Astrocyte of the spinal cord (primary cell): ENCODE measurements around the gene SEMA5B.

ENCODE experiments used
- DNase-seq: peaks from one replicate; pipeline ENCODE4 v3.0.0; 2011; ENCODE audit warnings: low read depth, low spot score
- H3K4me3 ChIP-seq: 2 replicates; pipeline ENCODE4 v1.5.1; 2011; ENCODE audit warnings: low read depth, mild to moderate bottlenecking, low read length, moderate library complexity
- in situ Hi-C: cut with HindIII; loops from 2 replicates; pipeline ENCODE4 v1.10.0; 2017; ENCODE audit warnings: low sequenced_read_pairs
- TF ChIP-seq, protein P1 (sequence below): IDR thresholded peaks from 2 replicates; pipeline ENCODE4 v1.5.1; 2012; ENCODE audit warnings: low read depth, mild to moderate bottlenecking, low read length, inconsistent platforms

The SEMA5B gene

DNA sequence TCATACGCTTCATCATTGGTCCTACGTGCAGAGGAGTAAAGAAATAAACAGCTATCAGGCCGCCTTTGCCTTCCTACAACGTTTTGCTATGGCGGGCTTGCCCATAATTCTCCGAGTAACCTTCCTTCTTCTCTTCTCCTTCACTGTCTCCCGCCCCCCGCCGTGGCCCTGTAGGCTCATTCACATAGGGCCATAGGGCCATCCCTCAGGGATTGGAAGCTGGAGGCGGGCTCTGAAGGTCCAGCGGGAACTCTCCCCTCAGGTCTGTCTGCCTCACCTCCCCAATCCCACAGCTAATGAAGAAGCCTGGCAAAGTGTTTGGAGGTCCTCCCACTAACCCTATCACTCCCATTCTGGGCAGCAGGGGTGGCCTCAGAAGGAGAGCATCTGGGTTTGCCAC, 43.6 kb downstream of the SEMA5B start:
- DNase-seq = no peak
- TF ChIP-seq, protein P1, sequence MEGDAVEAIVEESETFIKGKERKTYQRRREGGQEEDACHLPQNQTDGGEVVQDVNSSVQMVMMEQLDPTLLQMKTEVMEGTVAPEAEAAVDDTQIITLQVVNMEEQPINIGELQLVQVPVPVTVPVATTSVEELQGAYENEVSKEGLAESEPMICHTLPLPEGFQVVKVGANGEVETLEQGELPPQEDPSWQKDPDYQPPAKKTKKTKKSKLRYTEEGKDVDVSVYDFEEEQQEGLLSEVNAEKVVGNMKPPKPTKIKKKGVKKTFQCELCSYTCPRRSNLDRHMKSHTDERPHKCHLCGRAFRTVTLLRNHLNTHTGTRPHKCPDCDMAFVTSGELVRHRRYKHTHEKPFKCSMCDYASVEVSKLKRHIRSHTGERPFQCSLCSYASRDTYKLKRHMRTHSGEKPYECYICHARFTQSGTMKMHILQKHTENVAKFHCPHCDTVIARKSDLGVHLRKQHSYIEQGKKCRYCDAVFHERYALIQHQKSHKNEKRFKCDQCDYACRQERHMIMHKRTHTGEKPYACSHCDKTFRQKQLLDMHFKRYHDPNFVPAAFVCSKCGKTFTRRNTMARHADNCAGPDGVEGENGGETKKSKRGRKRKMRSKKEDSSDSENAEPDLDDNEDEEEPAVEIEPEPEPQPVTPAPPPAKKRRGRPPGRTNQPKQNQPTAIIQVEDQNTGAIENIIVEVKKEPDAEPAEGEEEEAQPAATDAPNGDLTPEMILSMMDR = no peak
- no peak overlapping the region for H3K4me3 ChIP-seq
- in situ Hi-C loops = no loop called here

DNA sequence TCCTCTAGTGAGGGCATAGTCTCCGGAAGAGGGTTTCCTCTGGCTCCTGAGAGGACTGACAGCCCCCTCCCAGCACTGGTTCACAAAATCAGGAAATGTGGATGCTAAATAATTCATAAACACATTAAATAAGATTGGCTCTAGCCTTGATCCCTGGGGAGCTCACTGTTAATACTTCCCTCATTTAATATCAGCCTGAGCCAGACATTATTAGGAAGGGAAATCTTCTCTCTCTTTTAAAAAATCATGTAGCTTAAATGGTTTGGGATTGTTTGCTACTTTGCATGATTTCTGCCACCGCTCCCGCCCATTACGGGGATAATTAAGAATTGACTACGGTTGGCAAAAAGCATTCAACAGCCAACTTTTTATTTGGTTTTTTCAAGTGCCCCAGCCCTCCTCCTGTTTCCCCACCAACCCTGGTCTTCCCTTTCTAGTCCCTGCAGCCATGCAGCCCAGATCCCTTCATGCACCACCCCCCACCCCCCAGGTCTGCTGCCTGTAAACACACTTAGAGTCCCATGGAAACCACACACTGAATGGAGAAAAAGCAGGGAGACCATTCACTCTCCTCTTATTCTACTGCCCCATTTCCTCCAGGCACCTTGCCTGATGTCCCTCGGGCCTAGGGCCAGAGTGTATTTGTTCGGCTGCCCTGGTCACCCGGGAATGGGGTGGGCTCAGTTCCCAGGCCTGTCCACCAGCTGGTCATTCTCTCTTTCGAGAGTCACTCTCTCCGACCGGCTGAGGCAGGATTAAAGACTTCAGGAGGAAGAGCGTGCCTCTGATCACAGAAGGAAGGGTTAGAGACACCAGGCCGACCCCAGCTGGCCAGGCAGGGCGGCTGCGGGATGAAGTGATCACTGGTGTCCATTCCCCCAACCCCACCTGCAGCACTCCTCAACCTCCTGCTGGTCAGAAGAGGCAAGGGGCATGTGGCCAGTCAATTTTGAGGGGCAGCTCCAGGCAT, 45.1 kb downstream of the SEMA5B start:
- in situ Hi-C loops = no loop called here
- H3K4me3 ChIP-seq = no peak overlapping the region
- TF ChIP-seq, protein P1 = no peak
- no peak for DNase-seq

DNA sequence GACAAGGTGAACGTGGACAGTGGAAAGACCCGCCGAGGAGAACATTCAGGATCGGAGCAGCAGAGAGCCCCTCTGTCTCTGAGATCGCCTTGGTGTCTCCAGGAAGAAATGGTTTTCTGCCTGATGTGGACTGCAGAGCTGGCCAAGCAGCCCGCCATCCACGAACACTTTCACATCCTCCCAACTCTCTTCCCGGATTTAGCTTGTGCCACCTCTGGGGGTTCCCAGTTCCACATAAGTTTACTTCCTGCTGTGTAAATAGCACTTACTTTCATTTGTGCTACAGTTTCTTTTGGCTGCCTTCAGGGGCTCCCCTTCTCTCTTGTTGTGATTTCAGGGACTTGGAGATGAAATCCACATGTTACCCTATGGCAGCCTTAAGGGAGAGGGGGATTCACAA, 48.4 kb downstream of the SEMA5B start:
- in situ Hi-C loops = no loop called here
- TF ChIP-seq, protein P1 = no peak
- DNase-seq = no peak
- H3K4me3 ChIP-seq = no peak overlapping the region

DNA sequence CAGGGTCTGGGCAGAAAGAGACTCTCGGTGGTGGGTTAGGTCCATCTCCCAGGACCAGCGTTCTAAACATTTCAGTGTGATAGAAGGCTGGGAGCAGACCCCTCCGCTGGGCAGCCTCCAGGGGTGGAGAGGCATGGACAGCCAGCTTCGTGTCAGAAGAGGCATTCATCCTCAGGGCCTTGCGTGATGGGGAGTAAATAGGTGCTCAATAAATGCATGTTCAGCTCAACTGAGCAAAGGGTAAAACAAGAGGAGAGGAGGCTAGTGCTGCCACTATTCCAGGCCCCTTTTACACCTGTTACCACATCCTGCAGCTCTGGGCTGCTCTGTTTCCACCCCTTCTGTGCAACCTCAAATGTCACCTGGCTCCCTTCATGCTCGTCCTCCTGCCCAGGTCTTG, 49.0 kb downstream of the SEMA5B start:
- no peak for DNase-seq
- in situ Hi-C loops = no loop called here
- TF ChIP-seq, protein P1 = no peak
- H3K4me3 ChIP-seq = no peak overlapping the region

DNA sequence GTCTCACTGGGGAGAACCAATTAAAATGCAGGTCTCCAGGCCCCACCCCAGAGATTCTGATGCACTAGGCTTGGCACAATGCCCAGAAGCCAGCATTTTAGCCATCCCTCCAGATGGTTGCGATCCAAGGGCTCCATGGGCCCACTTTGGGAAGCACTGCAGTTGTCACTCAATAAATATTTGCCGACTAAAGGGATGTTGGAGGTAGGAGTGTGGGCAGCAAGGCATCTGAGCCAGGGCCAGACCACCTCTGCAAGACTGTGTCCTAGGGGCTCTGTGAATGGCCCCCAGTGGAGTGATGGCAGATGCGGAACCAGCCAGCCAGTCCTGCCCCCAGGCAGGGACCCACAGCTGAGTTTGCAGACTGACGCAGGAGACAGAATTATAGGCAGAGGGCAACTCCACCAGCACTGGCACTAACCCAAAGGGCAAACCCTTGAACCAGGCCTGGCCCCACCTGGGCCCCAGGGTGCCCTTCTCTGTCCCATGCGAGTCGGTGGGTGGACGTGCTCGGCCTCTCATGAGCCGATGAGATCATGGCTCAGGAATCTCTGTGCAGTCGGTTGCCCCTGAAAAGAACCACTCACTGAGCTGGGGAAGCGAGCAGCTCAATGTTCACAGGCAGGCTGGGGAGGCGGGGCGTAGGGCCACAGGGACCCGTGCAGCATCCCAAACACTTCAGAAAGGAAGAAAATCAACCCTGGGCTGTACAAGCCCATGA, 49.7 kb downstream of the SEMA5B start:
- no peak overlapping the region for H3K4me3 ChIP-seq
- TF ChIP-seq, protein P1 = no peak
- DNase-seq = peak; percentile 71
- in situ Hi-C loops = no loop called here

DNA sequence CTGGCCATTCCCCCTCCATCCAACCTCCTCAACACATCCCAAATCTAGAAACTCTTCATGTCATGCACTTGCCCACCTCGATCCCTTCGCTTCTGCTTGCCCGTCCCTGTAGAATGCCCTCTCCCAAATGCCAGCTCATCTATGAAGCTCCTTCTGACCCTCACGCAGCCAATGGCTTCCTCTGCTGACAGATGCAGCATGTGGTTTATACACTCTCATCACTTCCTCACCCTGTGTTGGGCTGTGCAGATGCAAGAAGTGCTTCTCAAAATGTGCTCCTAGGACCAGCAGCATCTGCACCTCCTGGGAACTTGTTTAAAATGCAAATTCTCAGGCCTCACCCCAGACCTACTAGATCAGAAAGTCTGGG, 51.7 kb downstream of the SEMA5B start:
- in situ Hi-C loops = no loop called here
- H3K4me3 ChIP-seq = no peak overlapping the region
- TF ChIP-seq, protein P1 = no peak
- DNase-seq = no peak
